ENCODE data around the gene HSPA2. TPM values are rescaled to one million over a fixed set of nuclear protein-coding genes. Genes with fewer than 3 reads are reported as not detected.

Gene HSPA2
- total and polyA plus RNA-seq, 2 of the 4 experiments (the other 2 are of a cell fraction) = 18.4 to 19.7 TPM

DNA sequence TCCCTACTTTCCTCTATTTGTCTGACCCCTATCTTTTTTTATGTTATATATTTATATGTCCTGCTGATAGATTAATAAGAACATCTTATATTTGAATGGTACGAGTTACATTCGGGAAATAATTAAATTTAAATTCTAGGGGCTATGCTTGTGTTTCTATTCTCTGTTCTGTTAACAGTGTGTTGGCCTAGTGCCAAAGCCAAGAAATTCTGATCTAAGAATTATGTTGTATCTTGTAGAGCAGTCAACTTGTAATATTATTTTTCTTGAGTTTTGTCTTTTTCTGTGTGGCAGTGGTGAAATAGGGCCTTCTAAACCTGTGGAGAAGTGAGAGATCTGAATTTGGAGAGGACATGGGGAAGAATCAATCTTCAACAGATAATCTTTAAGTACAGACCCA, 9.0 kb upstream of the HSPA2 start:
- intact Hi-C loops (cut with micrococcal nuclease) = no loop called here
- Histone ChIP-seq H4K8ac (ENCODE audit: low read depth in 2 of 2, low read length in 2 of 2) (no peak overlapping the region), H2AFZ (replicated peaks; ENCODE audit: low read length, poor library complexity) (no peak overlapping the region)

More for the DNA sequence above, 9.0 kb upstream of the HSPA2 start:
- ChIA-PET POLR2A (ENCODE audit: unreplicated experiment) (no interaction called here), CTCF (no interaction called here)
- H4K20me1 ChIP-seq (ENCODE audit: insufficient read depth, low read length) = no peaks in the 10 kb centered on the region; the same call in 1 of the 2 replicates
- peaks cover 7 to 25% of the 10 kb centered on the region in 2 experiments for H3K79me1 ChIP-seq (ENCODE audit: low read depth in 1 of 2, low read length in 2 of 2)
- no peak overlapping the region for H2BK5ac ChIP-seq (ENCODE audit: low read depth, low read length, poor library complexity, severe bottlenecking)
- H3K9me1 ChIP-seq (ENCODE audit: insufficient read depth, low read length) = no peaks in the 10 kb centered on the region
- H3K27me3 ChIP-seq (ENCODE audit: control insufficient read depth, insufficient read depth, low read length) = no peaks in the 10 kb centered on the region
- no CpG with 5 or more reads among the region's 2 CpGs for WGBS, 2 experiments (ENCODE audit: extremely low coverage in 2 of 2, insufficient read length in 1 of 2)
- no peak overlapping the region for H2AK5ac ChIP-seq (ENCODE audit: low read depth, low read length)
- H4K5ac ChIP-seq (ENCODE audit: low read depth, low read length) = no peak overlapping the region
- BruUV-seq (replicated peaks) = no TSS peak
- no peak overlapping the region for H3K4me2 ChIP-seq (ENCODE audit: low read depth, low read length)
- no peak for DNase-seq
- no peak overlapping the region for H2BK15ac ChIP-seq (ENCODE audit: low read depth, low read length)
- H3K4me1 ChIP-seq (ENCODE audit: control insufficient read depth, insufficient read depth, low read length) = no peaks in the 10 kb centered on the region
- no peak overlapping the region for H3K4ac ChIP-seq (ENCODE audit: low read depth, low read length)
- no peak overlapping the region for H4K91ac ChIP-seq (ENCODE audit: insufficient read depth, low read depth, low read length)
- dilution Hi-C loops (cut with HindIII; ENCODE audit: low sequenced_read_pairs, unreplicated experiment) (no loop called here), in situ Hi-C loops (cut with MboI; ENCODE audit: low sequenced_read_pairs) (loop anchor here (10.0 to 25.0 kb wide), 2 partner anchors 233 to 381 kb away; partner anchors contain the start of gene CHURC1)
- no peak overlapping the region for H3K18ac ChIP-seq (ENCODE audit: low read depth, low read length)
- TF ChIP-seq MXI1 (IDR thresholded peaks at IDR 0.05; ENCODE audit: borderline replicate concordance, low read depth, low read length) = no peak
- TF ChIP-seq RAD21 (IDR thresholded peaks at IDR 0.05; ENCODE audit: low read length) = no peak
- TF ChIP-seq BHLHE40 (IDR thresholded peaks at IDR 0.05; ENCODE audit: low read depth, low read length) = no peak
- TF ChIP-seq MAFK (IDR thresholded peaks at IDR 0.05; ENCODE audit: low read depth, low read length) = no peak
- TF ChIP-seq FOS (IDR thresholded peaks at IDR 0.05; ENCODE audit: low read depth, low read length) = no peak
- TF ChIP-seq RFX5 (IDR thresholded peaks at IDR 0.05; ENCODE audit: low read depth, low read length) = no peak
- no peak for TF ChIP-seq CHD1 (IDR thresholded peaks at IDR 0.05; ENCODE audit: low read depth, low read length)
- no peak for TF ChIP-seq MAZ (IDR thresholded peaks at IDR 0.05; ENCODE audit: borderline replicate concordance, low read depth, low read length)
- TF ChIP-seq, protein P1, sequence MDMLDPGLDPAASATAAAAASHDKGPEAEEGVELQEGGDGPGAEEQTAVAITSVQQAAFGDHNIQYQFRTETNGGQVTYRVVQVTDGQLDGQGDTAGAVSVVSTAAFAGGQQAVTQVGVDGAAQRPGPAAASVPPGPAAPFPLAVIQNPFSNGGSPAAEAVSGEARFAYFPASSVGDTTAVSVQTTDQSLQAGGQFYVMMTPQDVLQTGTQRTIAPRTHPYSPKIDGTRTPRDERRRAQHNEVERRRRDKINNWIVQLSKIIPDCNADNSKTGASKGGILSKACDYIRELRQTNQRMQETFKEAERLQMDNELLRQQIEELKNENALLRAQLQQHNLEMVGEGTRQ (IDR thresholded peaks at IDR 0.05; ENCODE audit: low read depth, low read length) = no peak
- TF ChIP-seq ELK1 (IDR thresholded peaks at IDR 0.05; ENCODE audit: borderline replicate concordance, low read depth, low read length) = no peak
- TF ChIP-seq NFE2L2 (IDR thresholded peaks at IDR 0.05; ENCODE audit: low read depth, low read length) = no peak
- TF ChIP-seq POLR2A (IDR thresholded peaks at IDR 0.05; ENCODE audit: low read depth, low read length) = no peak
- TF ChIP-seq SMC3 (IDR thresholded peaks at IDR 0.05; ENCODE audit: low read depth, low read length) = no peak
- no peak for TF ChIP-seq CEBPB (IDR thresholded peaks at IDR 0.05; ENCODE audit: low read depth, low read length)
- TF ChIP-seq, protein P2, sequence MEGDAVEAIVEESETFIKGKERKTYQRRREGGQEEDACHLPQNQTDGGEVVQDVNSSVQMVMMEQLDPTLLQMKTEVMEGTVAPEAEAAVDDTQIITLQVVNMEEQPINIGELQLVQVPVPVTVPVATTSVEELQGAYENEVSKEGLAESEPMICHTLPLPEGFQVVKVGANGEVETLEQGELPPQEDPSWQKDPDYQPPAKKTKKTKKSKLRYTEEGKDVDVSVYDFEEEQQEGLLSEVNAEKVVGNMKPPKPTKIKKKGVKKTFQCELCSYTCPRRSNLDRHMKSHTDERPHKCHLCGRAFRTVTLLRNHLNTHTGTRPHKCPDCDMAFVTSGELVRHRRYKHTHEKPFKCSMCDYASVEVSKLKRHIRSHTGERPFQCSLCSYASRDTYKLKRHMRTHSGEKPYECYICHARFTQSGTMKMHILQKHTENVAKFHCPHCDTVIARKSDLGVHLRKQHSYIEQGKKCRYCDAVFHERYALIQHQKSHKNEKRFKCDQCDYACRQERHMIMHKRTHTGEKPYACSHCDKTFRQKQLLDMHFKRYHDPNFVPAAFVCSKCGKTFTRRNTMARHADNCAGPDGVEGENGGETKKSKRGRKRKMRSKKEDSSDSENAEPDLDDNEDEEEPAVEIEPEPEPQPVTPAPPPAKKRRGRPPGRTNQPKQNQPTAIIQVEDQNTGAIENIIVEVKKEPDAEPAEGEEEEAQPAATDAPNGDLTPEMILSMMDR (conservative IDR thresholded peaks at IDR 0.05; ENCODE audit: low read depth, low read length) = no peak
- no peak for TF ChIP-seq RCOR1 (IDR thresholded peaks at IDR 0.05; ENCODE audit: insufficient replicate concordance, low read length)
- no peak overlapping the region for H3K23ac ChIP-seq (ENCODE audit: low read depth, low read length)
- no peak overlapping the region for H3K9ac ChIP-seq (ENCODE audit: low read depth, low read length)
- H3K56ac ChIP-seq (ENCODE audit: extremely low read depth, insufficient read depth, low read length) = no peak overlapping the region
- H3K27ac ChIP-seq (ENCODE audit: insufficient read depth, low read length) = no peak overlapping the region
- ATAC-seq (ENCODE audit: low read depth) = no peak
- H2AK9ac ChIP-seq (replicated peaks; ENCODE audit: low read depth, low read length, poor library complexity) = no peak overlapping the region
- H2BK20ac ChIP-seq (ENCODE audit: low read depth, low read length) = no peak overlapping the region
- no peak overlapping the region for H2BK120ac ChIP-seq (ENCODE audit: low read depth, low read length)
- no peaks in the 10 kb centered on the region for H3K9me3 ChIP-seq (ENCODE audit: control insufficient read depth, insufficient read depth, low read length)
- peaks cover 7% of the 10 kb centered on the region for H3K36me3 ChIP-seq (ENCODE audit: control insufficient read depth, insufficient read depth, low read length)
- H3K4me3 ChIP-seq (ENCODE audit: insufficient read depth, low read depth, low read length) = no peak overlapping the region
- no peak overlapping the region for H3K14ac ChIP-seq (replicated peaks; ENCODE audit: low read depth, low read length)
